Left ventricle myocardium inferior (tissue), 1 donor: Measurements from ENCODE around the gene ELAPOR1. TPM values are rescaled to one million over a fixed set of nuclear protein-coding genes. Genes with fewer than 3 reads are reported as not detected.

Experiments used
- DNase-seq: peaks from one replicate; pipeline ENCODE4 v3.0.0-alpha.2; 2020
- H3K27ac ChIP-seq: fragments of 200-600 bp; replicated peaks from 2 replicates; pipeline ENCODE4 v1.8.0; 2021
- H3K27me3 ChIP-seq: fragments of 200-600 bp; 2 replicates; pipeline ENCODE4 v1.8.0; 2021; ENCODE audit warnings: low read depth
- H3K36me3 ChIP-seq: fragments of 200-600 bp; 2 replicates; pipeline ENCODE4 v1.8.0; 2021
- H3K4me1 ChIP-seq: fragments of 200-600 bp; 2 replicates; pipeline ENCODE4 v1.8.0; 2021
- H3K4me3 ChIP-seq: fragments of 200-600 bp; 2 replicates; pipeline ENCODE4 v1.8.0; 2021; ENCODE audit warnings: mild to moderate bottlenecking, moderate library complexity
- H3K9me3 ChIP-seq: fragments of 200-600 bp; replicated peaks from 2 replicates; pipeline ENCODE4 v1.8.0; 2021
- intact Hi-C: fragments of 100-400 bp; cut with micrococcal nuclease; formaldehyde crosslinking; loops from one replicate; pipeline ENCODE4 v1.11.0; 2022
- total RNA-seq: library from RNA; stranded (reverse); fragmentation: NEBNext Ultra II Directional; extraction: Animal tissue kit (Norgen Biotek cat#: 25700); gene quantifications from one replicate; pipeline ENCODE4 v1.2.1, GENCODE V29; 2021
- TF ChIP-seq, protein P1 (sequence below): fragments of 200-600 bp; IDR thresholded peaks from 2 replicates; pipeline ENCODE4 v1.8.0; 2021; ENCODE audit warnings: antibody characterized with exemption, mild to moderate bottlenecking, borderline replicate concordance
- donor health status: DM: no; HTN: yes; CAD: no; lungs with severe emphysema.

The ELAPOR1 gene
- total RNA-seq, 1 donor from 2014 or later = 0.19 TPM

- TF ChIP-seq, protein P1, sequence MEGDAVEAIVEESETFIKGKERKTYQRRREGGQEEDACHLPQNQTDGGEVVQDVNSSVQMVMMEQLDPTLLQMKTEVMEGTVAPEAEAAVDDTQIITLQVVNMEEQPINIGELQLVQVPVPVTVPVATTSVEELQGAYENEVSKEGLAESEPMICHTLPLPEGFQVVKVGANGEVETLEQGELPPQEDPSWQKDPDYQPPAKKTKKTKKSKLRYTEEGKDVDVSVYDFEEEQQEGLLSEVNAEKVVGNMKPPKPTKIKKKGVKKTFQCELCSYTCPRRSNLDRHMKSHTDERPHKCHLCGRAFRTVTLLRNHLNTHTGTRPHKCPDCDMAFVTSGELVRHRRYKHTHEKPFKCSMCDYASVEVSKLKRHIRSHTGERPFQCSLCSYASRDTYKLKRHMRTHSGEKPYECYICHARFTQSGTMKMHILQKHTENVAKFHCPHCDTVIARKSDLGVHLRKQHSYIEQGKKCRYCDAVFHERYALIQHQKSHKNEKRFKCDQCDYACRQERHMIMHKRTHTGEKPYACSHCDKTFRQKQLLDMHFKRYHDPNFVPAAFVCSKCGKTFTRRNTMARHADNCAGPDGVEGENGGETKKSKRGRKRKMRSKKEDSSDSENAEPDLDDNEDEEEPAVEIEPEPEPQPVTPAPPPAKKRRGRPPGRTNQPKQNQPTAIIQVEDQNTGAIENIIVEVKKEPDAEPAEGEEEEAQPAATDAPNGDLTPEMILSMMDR = no peak
- Histone ChIP-seq H3K9me3 (no peaks in the 10 kb centered on the region), H3K4me3 (no peak overlapping the region), H3K4me1 (peaks cover 18% of the 10 kb centered on the region), H3K27me3 (no peaks in the 10 kb centered on the region), H3K36me3 (no peaks in the 10 kb centered on the region), H3K27ac (peak overlapping the region; percentile 60)
- intact Hi-C loops = no loop called here
- no peak for DNase-seq
These were observed 19.2 kb downstream of the ELAPOR1 start for GRCh38 chr1:109133002-109133706.

DNA sequence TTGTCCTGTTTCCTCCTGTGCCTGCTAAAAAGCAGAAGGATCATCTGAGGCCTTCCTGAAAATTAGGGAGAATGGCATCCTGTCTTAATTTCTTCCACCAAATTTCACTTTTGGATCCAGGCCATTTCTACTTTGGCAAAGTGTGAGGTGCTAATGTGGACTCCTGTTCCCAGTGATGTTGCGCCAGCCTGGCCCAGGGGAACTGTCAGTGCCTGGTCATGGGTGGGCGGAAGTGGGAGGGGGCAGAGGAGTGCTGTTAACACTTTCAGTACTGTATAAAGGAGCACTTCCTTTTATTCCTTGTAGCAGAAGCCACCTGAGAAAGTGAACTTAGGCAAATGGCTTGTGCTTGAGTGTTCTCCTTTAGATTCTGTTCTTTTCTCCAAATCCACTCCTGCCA lies 19.9 kb downstream of the ELAPOR1 start:
- intact Hi-C loops = no loop called here
- Histone ChIP-seq H3K4me1 (peaks cover 18% of the 10 kb centered on the region), H3K27me3 (no peaks in the 10 kb centered on the region), H3K27ac (peak overlapping the region; percentile 60), H3K4me3 (no peak overlapping the region), H3K36me3 (no peaks in the 10 kb centered on the region), H3K9me3 (no peaks in the 10 kb centered on the region)
- TF ChIP-seq, protein P1 = no peak
- peak; percentile 69 for DNase-seq

DNA sequence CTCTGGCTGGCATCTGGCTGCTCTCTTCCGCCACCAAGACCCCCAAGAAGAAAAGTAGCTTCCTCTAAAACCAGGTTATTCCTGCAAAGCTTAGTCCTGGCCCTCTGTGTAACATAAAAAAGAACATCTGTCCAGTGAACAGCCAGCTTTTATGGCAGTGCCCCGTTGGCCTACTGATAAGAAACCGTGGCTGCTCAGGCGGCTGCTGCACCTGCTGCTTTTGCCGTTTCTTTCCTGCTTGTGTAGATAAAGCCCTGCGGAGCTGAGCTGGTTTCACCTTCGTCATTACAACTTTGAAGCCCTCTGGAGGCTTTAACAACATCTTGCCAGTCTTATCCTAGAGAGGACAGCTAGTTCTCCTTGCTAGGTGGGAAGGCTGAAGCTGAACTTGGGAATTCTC lies 20.5 kb downstream of the ELAPOR1 start:
- Histone ChIP-seq H3K4me1 (peaks cover 18% of the 10 kb centered on the region), H3K27ac (peak overlapping the region; percentile 60), H3K27me3 (no peaks in the 10 kb centered on the region), H3K4me3 (no peak overlapping the region), H3K9me3 (no peaks in the 10 kb centered on the region), H3K36me3 (no peaks in the 10 kb centered on the region)
- intact Hi-C loops = no loop called here
- TF ChIP-seq, protein P1 = no peak
- no peak for DNase-seq

- intact Hi-C loops = no loop called here
- DNase-seq = no peak
- H3K4me1 ChIP-seq = peaks cover 18% of the 10 kb centered on the region
- TF ChIP-seq, protein P1 = no peak
- H3K36me3 ChIP-seq = no peaks in the 10 kb centered on the region
- no peaks in the 10 kb centered on the region for H3K27me3 ChIP-seq
- H3K27ac ChIP-seq = no peak overlapping the region
- no peak overlapping the region for H3K4me3 ChIP-seq
- H3K9me3 ChIP-seq = no peaks in the 10 kb centered on the region
These were observed 22.0 kb downstream of the ELAPOR1 start for GRCh38 chr1:109135940-109136339.

DNA sequence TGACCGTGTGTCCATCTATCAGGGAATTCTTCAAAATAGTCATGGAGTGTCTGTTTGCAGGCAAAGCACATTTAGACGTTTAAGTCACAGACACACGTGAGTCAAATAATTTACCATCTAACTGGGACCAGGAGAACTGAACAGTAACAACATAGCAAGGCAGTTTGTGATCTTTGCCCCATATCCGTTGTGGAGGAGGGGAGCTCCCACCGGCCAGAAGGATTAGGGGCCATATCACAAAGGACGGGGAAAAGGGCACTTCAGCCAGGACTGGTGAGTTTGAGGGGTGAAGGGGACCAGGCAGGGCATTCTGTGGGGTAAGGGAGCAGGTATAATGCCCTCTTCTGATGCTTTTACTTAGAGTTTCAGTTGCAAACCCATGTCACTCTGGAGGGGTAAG lies 22.9 kb downstream of the ELAPOR1 start:
- H3K9me3 ChIP-seq = no peaks in the 10 kb centered on the region
- H3K4me3 ChIP-seq = no peak overlapping the region
- no peaks in the 10 kb centered on the region for H3K27me3 ChIP-seq
- H3K27ac ChIP-seq = no peak overlapping the region
- H3K4me1 ChIP-seq = peaks cover 18% of the 10 kb centered on the region
- no peaks in the 10 kb centered on the region for H3K36me3 ChIP-seq
- DNase-seq = no peak
- intact Hi-C loops = no loop called here
- TF ChIP-seq, protein P1 = no peak
